HG03378 (cell line): ENCODE results near the gene UBE2E1.
A peak's percentile ranks its signal among the peaks of the same experiment; 100 is the strongest.

Experiments used
- ATAC-seq: cut with Tn5 transposase; IDR thresholded peaks from one replicate; pipeline ENCODE4 v1.9.1; 2021; ENCODE audit warnings: mild to moderate bottlenecking, moderate library complexity; ENCODE audit not compliant: unreplicated experiment

The UBE2E1 gene

GRCh38 chr3:23819599-23820360 lies 14.0 kb downstream of the UBE2E1 start:
- ATAC-seq, result peak; percentile 68

- no peak for ATAC-seq
Measured at GRCh38 chr3:23820888-23821287, 15.1 kb downstream of the UBE2E1 start.

- no peak for ATAC-seq
Measured at GRCh38 chr3:23821858-23822257, 16.1 kb downstream of the UBE2E1 start.

- ATAC-seq, result no peak
Measured at GRCh38 chr3:23822559-23822958, 16.8 kb downstream of the UBE2E1 start.

GRCh38 chr3:23823620-23824019 lies 17.9 kb downstream of the UBE2E1 start:
- no peak for ATAC-seq

- no peak for ATAC-seq
Measured at GRCh38 chr3:23824699-23825444, 19.1 kb downstream of the UBE2E1 start.

- ATAC-seq, result no peak
Measured at GRCh38 chr3:23825802-23826201, 20.0 kb downstream of the UBE2E1 start.

GRCh38 chr3:23826382-23827064 lies 20.8 kb downstream of the UBE2E1 start:
- no peak for ATAC-seq

GRCh38 chr3:23829242-23829934 lies 23.6 kb downstream of the UBE2E1 start:
- ATAC-seq, result peak; percentile 65

GRCh38 chr3:23830869-23831484 lies 25.2 kb downstream of the UBE2E1 start:
- ATAC-seq, result peak; percentile 84

- no peak for ATAC-seq
Measured at GRCh38 chr3:23831517-23832394, 26.0 kb downstream of the UBE2E1 start.

- ATAC-seq, result no peak
Measured at GRCh38 chr3:23832523-23832922, 26.8 kb downstream of the UBE2E1 start.

GRCh38 chr3:23834082-23834870 lies 28.5 kb downstream of the UBE2E1 start:
- ATAC-seq, result no peak

- no peak for ATAC-seq
Measured at GRCh38 chr3:23835087-23835486, 29.3 kb downstream of the UBE2E1 start.

- ATAC-seq, result no peak
Measured at GRCh38 chr3:23835802-23836201, 30.0 kb downstream of the UBE2E1 start.

- ATAC-seq, result peak; percentile 4
Measured at GRCh38 chr3:23836536-23837230, 30.9 kb downstream of the UBE2E1 start.

- ATAC-seq, result peak; percentile 18
Measured at GRCh38 chr3:23837286-23837685, 31.5 kb downstream of the UBE2E1 start.

GRCh38 chr3:23837691-23838090 lies 31.9 kb downstream of the UBE2E1 start:
- peak; percentile 61 for ATAC-seq
